GM11168 (cell line): ENCODE results near the gene USP34.
"Not testable (repeated sequence)": the region's sequence is repeated elsewhere in the genome, so short reads cannot be mapped to it uniquely, and the experiment has no call there.

Source experiments
- in situ Hi-C: fragments of 300-500 bp; cut with MboI; formaldehyde crosslinking; loops from one replicate; pipeline ENCODE4 v1.12.0; 2022; ENCODE audit warnings: low sequenced_read_pairs; ENCODE audit not compliant: unreplicated experiment

Gene USP34

GRCh38 chr2:61196671-61197070 is 274.2 kb downstream of the USP34 start:
- in situ Hi-C loops: no loop called here

- in situ Hi-C loops: not testable (repeated sequence)
Observed at GRCh38 chr2:61194646-61195045, 276.2 kb downstream of the USP34 start.

GRCh38 chr2:61193670-61194561 is 277.0 kb downstream of the USP34 start:
- in situ Hi-C loops: no loop called here

DNA sequence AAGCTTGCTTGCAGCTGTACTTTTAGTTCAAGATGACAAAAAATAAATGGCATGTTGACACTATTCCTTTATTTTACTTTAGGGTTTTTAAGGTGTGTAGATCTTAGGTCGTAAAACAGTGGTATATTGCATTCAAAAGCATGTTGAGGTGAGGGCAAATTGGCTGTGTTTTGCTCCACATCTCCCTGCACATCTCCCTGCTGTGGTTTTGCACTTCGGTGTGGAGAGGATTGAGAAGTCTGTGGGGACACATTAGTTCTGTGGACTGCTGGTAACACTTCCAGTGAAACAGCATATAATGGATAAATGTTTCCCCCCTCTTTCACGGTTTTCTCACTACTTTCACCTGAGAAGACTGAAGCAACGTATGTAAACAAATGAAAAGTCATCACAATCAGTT is 283.8 kb downstream of the USP34 start:
- in situ Hi-C loops: no loop called here

GRCh38 chr2:61185231-61185728 is 285.6 kb downstream of the USP34 start:
- in situ Hi-C loops: no loop called here

GRCh38 chr2:61184263-61184662 is 286.6 kb downstream of the USP34 start:
- in situ Hi-C loops: no loop called here

DNA sequence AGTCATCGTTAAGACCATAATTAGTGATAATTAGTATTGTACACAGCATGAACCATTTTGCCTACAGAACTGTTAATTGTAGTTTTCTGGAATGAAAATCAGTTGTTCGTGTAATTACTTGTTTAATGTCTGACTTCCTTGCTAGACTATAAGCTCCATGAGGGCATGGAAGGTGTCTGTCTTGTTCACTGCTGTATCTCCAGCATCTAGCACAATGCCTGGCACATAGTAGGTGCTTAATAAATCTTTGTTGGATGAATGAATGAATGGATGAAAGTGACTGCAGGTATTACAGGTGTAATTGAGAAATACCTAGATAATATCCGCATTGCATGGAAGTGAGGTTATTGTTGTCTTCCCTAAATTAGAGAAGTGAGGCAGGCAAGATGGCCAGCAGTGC is 287.1 kb downstream of the USP34 start:
- in situ Hi-C loops: no loop called here

DNA sequence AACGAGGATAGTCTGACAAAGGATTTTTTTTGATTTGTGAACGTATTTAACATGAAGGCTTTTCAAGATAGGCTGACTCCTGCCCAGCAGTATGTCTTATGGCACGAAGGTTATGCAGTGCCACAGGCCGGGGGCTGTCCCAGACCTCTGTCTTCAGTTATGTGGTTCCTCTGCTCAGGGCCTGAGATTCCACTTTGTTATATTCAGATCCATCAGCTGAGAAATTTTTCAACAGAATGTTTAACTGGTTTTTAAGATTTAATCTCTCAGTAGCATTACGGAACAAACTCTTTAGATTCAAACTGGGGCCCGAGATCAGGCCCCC is 288.9 kb downstream of the USP34 start:
- in situ Hi-C loops: no loop called here

GRCh38 chr2:61181382-61182058 is 289.4 kb downstream of the USP34 start:
- in situ Hi-C loops: no loop called here

DNA sequence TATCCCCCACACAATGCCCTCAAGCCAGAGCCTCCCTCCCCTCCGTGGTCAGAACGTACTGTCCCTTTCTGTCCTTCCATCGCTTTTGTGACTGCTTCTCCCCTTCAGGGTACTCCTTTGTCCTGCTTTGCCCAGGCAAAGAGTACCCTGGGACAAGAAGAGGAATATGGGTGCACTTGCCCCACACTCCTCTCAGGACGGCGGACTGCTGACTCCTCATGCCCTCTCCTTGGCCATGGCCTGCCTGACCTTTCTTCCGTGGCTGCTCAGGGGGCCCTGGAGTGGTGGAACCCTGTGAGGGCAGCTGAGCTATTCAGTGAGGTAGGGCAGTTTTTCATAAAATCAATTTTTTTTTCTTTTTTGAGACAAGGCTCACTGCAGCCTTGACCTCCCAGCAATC is 290.2 kb downstream of the USP34 start:
- in situ Hi-C loops: no loop called here

DNA sequence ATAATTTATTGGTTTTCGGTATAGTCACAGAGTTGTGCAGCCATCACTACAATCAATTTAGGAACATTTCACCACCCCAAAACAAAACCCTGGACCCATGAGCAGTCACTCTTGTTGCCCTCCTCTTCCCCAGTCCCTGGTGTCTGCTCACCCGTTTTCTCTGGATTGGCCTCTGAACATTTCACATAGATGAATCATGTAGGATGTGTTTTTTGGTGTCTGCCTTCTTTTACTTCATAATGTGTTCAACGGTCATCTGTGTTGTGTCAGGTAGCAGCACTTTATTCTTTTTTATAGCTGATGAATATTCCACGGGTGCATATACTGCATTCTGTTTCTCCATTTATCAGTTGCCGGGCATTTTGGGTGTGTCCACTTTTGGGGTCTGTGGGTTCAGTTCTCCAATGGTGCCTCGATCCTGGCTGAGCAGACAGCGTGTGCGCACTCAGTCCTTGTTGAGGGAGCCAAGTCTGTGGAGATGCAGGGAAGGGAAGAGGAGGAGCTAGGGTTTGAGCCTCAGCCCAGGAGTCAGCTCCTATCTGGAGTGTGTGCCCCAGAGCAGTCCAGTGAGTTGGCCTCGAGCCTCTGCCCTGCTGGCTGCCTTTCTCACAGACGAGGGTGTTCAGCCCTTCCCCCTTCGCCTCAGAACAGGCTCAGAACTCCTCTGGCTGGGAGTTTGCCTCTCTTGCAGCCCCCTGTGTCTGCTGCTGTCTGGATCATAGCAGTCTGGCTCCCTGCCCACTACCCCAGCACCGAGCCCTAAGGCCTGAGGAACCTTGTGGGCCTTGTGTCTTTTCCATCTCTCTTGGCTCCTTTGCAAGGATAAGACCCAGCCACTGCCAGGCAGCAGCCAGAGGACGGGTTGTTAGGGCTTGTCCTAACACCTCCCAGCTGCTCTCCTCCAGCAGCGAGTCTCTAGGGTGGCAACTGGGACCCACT is 290.9 kb downstream of the USP34 start:
- in situ Hi-C loops: no loop called here

DNA sequence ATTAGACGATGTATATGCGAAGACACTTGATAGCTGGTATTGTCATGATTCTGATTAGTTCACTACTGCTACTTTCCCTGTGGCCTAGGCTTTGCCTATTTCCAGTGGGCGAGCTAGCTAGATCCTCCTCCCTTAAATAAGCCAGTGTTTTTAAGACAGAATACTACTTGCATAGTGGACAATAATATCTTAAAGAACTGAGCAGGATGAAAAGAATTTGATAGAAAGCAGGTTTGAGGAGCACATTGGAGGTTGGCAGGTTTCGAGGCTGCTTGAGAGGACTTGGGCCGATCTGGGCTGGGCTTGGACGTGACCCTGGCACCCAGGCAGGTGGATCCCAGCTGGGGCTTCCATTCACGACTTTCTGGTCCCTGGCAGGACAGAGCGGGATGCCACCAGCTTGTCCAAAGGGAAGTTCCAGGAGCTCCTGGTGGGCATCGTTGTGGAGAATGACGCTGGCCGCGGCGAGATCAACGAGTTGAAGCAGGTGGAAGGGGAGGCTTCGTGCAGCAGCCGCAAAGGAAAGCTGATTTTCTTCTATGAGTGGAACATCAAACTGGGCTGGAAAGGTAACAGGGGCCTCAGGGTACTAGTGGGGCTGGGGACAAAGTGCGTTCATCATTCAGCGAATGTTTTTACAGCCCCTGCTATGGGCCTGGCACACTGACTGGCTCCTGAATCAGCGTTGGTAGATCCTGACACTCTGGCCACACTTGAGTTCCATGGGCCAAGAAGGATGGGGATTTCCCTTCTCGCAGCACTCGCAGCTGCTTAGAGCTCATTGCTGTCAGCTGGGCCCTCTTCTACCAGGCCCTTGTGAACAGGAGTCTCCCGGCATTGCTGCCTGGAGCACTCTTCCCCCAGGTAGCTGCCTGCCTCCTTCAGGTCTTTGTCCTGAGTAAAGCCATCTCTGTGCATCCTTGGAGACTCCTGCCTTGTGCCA is 292.0 kb downstream of the USP34 start:
- in situ Hi-C loops: no loop called here

DNA sequence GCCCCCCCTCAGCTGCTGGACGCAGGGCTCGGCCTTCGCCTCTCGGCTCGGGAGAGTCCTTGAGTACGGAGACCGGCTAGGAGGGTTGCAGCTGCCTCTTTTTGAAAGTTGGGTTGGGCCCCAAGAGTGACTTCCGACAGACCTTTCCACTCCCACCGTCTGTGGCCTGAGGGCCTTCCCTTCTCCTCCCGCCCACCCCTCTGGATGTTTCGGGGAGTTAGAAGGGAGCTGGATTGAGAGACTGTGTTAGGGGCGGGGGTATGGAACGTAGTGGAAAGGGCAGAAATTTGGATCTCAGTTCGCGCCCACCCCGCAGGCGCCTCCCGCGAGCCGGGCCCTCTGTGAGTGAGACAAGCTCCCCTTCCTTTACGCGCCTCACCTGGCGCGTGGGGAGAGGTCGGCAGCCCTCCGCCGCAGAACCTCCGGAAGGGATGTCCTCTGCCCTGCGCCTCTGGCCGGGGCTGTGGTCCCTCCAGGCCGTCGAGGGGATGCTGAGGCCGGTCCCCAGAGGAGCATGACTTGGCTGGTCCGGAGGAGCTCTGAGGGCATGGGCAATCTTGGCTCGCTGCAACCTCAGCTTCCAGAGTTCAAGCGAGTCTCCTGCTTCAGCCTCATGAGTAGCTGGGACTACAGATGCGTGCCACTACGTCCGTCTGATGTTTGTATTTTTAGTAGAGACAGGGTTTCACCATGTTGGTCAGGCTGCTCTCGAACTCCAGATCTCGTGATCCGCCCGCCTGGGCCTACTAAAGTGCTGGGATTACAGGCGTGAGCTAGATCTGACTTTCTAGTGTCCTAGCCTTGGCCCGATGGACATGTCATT is 292.9 kb downstream of the USP34 start:
- in situ Hi-C loops: no loop called here

GRCh38 chr2:61176755-61177726 is 293.8 kb downstream of the USP34 start:
- in situ Hi-C loops: no loop called here

DNA sequence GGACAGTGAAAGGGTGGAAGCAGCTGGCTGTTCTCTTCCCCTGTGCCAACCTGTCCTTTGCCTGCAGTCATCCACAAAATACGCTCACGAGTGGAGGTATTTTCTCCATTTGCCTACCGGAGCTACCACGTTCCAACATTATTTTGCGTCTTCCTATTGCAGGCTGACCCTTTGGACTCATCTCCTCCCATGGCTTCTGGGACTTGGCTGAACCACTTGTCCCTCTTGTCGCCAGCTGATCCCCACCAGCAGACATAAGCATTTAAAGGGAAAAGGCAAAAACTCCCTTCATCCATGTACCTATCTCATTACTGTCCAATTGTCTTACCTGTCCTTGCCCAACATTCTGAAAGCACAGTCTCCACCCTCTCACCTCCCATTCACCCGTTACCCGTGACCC is 295.9 kb downstream of the USP34 start:
- in situ Hi-C loops: no loop called here

DNA sequence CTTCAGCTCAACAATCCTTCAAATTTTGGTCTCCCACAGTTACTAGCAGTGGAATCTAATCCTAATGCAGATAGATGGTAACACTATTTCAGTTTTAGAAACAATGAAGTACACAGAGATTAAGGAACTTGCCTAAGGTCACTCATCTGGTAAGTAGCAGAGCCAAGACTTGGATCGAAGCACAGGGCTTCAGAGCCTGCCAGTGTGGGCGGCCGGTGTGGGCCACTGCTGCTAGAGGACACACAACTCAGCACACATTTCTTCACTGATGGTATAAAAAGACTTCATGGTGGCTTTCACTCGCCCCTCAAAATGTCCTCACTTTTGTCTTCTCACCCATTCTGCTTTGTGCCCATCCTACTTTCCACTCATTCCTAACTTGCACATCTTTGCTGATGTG is 297.8 kb downstream of the USP34 start:
- in situ Hi-C loops: no loop called here

- in situ Hi-C loops: no loop called here
Observed at GRCh38 chr2:61172671-61173070, 298.2 kb downstream of the USP34 start.

DNA sequence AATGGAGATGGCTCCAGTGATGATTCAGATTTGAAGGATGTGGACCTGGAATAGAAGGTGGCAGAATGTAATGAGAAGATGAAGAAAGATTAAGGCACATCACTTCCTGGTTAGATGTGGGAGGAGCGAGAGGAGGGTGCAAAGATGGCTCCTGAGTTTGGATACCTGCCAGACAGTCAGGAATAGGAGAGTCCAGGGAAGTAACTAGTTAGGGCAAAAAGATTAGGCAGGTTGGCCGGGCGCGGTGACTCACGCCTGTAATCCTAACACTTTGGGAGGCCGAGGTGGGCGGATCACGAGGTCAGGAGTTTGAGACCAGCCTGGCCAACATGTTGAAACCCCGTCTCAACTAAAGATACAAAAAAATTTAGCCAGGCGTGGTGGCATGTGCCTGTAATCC is 303.3 kb downstream of the USP34 start:
- in situ Hi-C loops: no loop called here
